Naive B cell (primary cell): ENCODE data around the gene RIPPLY1. TPM values are rescaled to one million over a fixed set of nuclear protein-coding genes. Genes with fewer than 3 reads are reported as not detected.

Experiments used
- ATAC-seq, 2 donors: fragments of 150-1000 bp; cut with Tn5 transposase; 2 replicates each; pipeline ENCODE4 v1.10.0; 2021; ENCODE audit warnings: low read depth in 2 of 2, mild to moderate bottlenecking in 2 of 2, moderate library complexity in 2 of 2
- DNase-seq: peaks from one replicate; pipeline ENCODE4 v3.0.0; 2022
- H3K27ac Mint-ChIP-seq, 6 donors: one replicate each; pipeline ENCODE4 v1.8.0; 2020 to 2022; ENCODE audit warnings: mild to moderate bottlenecking in 6 of 6, mixed read lengths in 6 of 6, moderate library complexity in 5 of 6, inconsistent platforms in 2 of 6
- H3K27me3 Mint-ChIP-seq, 3 donors: one replicate each; pipeline ENCODE4 v1.8.0; 2021 to 2022; ENCODE audit warnings: mixed read lengths in 3 of 3, mild to moderate bottlenecking in 1 of 3
- H3K36me3 Mint-ChIP-seq, 2 donors: one replicate each; pipeline ENCODE4 v1.8.0; 2020 to 2022; ENCODE audit warnings: mixed read lengths in 2 of 2, inconsistent platforms in 1 of 2, mild to moderate bottlenecking in 1 of 2
- H3K4me1 Mint-ChIP-seq, 3 donors: one replicate each; pipeline ENCODE4 v1.8.0; 2020 to 2022; ENCODE audit warnings: mixed read lengths in 3 of 3, inconsistent platforms in 1 of 3, mild to moderate bottlenecking in 1 of 3, moderate library complexity in 1 of 3
- H3K4me3 Mint-ChIP-seq, 8 donors: one replicate each; pipeline ENCODE4 v1.8.0; 2020 to 2022; ENCODE audit warnings: mild to moderate bottlenecking in 8 of 8, mixed read lengths in 8 of 8, moderate library complexity in 8 of 8, inconsistent platforms in 2 of 8
- H3K9me3 Mint-ChIP-seq, 7 donors: one replicate each; pipeline ENCODE4 v1.8.0; 2020 to 2022; ENCODE audit warnings: mixed read lengths in 7 of 7, mild to moderate bottlenecking in 5 of 7, inconsistent platforms in 2 of 7, moderate library complexity in 1 of 7
- polyA plus RNA-seq, 6 donors: library from polyadenylated mRNA; unstranded; fragments of 300-500 nt; fragmentation: Illumina TruSeq; gene quantifications; one replicate each; pipeline ENCODE4 v1.2.3, GENCODE V29; 2021; ENCODE audit warnings: low read depth in 6 of 6

Gene RIPPLY1
- polyA plus RNA-seq, 6 donors from 2014 or later: not detected

DNA sequence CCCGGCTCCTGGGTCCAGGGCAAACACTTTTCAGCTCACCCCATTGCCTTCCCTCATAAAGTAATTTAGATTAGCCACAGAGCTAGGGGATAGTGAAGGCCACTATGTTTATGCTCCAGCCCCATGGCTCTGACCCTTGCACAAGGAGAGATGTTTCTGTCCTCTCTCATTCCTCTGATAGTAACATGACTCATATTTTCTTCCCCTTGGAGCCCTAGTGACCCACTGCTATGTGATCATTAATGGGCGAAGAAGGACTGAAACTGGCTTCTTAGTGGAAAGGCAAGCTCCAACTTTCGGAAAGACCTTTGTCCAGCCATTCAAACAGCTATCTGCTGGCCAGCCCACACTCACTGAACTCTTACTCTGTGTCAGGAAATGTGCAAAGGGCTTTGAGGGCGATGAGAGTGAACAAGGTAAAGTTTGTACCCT lies 29.4 kb upstream of the RIPPLY1 start:
- Mint-ChIP-seq H3K9me3 (peaks cover 0 to 2% (median 0%) of the 10 kb centered on the region in 7 donors), H3K36me3 (no peaks in the 10 kb centered on the region), H3K4me1 (no peaks in the 10 kb centered on the region), H3K27me3 (no peaks in the 10 kb centered on the region), H3K4me3 (no peak overlapping the region), H3K27ac (no peak overlapping the region)
- DNase-seq (no peak), ATAC-seq (no peak)

- Mint-ChIP-seq H3K4me1 (no peaks in the 10 kb centered on the region), H3K36me3 (no peaks in the 10 kb centered on the region), H3K4me3 (no peak overlapping the region), H3K27ac (no peak overlapping the region), H3K9me3 (peaks cover 0 to 2% (median 0%) of the 10 kb centered on the region in 7 donors), H3K27me3 (no peaks in the 10 kb centered on the region)
- ATAC-seq (no peak), DNase-seq (no peak)
These were observed 28.8 kb upstream of the RIPPLY1 start for GRCh38 chrX:106931831-106932491.

DNA sequence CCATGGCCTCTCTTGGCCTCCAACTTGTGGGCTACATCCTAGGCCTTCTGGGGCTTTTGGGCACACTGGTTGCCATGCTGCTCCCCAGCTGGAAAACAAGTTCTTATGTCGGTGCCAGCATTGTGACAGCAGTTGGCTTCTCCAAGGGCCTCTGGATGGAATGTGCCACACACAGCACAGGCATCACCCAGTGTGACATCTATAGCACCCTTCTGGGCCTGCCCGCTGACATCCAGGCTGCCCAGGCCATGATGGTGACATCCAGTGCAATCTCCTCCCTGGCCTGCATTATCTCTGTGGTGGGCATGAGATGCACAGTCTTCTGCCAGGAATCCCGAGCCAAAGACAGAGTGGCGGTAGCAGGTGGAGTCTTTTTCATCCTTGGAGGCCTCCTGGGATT lies 25.1 kb upstream of the RIPPLY1 start:
- Mint-ChIP-seq H3K4me3 (no peak overlapping the region), H3K4me1 (no peaks in the 10 kb centered on the region), H3K9me3 (peaks cover 0 to 2% (median 0%) of the 10 kb centered on the region in 7 donors), H3K27me3 (no peaks in the 10 kb centered on the region), H3K36me3 (no peaks in the 10 kb centered on the region), H3K27ac (no peak overlapping the region)
- ATAC-seq (no peak), DNase-seq (no peak)

- Mint-ChIP-seq H3K27ac (no peak overlapping the region), H3K27me3 (no peaks in the 10 kb centered on the region), H3K36me3 (no peaks in the 10 kb centered on the region), H3K4me3 (no peak overlapping the region), H3K9me3 (peaks cover 0 to 2% (median 0%) of the 10 kb centered on the region in 7 donors), H3K4me1 (no peaks in the 10 kb centered on the region)
- ATAC-seq: no peak
- DNase-seq: no peak
These were observed 24.6 kb upstream of the RIPPLY1 start for GRCh38 chrX:106927700-106928099.

DNA sequence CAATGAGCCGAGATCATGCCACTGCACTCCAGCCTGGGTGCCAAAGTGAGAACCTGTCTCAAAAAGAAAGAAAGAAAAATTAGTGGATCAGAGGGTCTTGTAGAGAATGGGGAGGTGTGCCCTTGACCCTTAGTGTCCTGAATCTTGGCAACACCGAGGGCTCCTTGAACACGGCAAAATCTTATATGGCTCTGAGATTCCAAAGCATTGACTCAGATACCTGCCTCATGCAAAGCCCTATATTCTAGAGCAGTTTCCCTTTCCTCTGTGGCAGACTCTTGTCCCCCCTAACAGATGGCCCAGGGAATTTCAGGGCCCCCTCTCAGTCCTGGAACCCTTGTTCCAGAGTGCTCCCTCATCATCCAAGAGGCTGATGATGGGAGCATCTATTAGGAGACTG lies 23.9 kb upstream of the RIPPLY1 start:
- ATAC-seq (no peak), DNase-seq (no peak)
- H3K27ac Mint-ChIP-seq: no peak overlapping the region
- no peak overlapping the region for H3K4me3 Mint-ChIP-seq
- no peaks in the 10 kb centered on the region for H3K27me3 Mint-ChIP-seq
- H3K4me1 Mint-ChIP-seq: no peaks in the 10 kb centered on the region
- no peaks in the 10 kb centered on the region for H3K36me3 Mint-ChIP-seq
- H3K9me3 Mint-ChIP-seq: peaks cover 0 to 2% (median 0%) of the 10 kb centered on the region in 7 donors

- H3K27me3 Mint-ChIP-seq: peaks cover 3 to 17% (median 15%) of the 10 kb centered on the region in 3 donors
- ATAC-seq: no peak
- no peak for DNase-seq
- H3K27ac Mint-ChIP-seq: no peak overlapping the region
- H3K4me1 Mint-ChIP-seq: no peaks in the 10 kb centered on the region
- H3K4me3 Mint-ChIP-seq: no peak overlapping the region
- H3K36me3 Mint-ChIP-seq: no peaks in the 10 kb centered on the region
- peaks cover 0 to 1% (median 0%) of the 10 kb centered on the region in 7 donors for H3K9me3 Mint-ChIP-seq
These were observed 18.5 kb upstream of the RIPPLY1 start for GRCh38 chrX:106921637-106922036.

- Mint-ChIP-seq H3K9me3 (peaks cover 0 to 3% (median 0%) of the 10 kb centered on the region in 7 donors), H3K4me1 (no peaks in the 10 kb centered on the region), H3K27ac (no peak within 1 kb of the TSS), H3K27me3 (peaks cover 7 to 33% (median 29%) of the 10 kb centered on the region in 3 donors), H3K36me3 (no peaks in the 10 kb centered on the region), H3K4me3 (no peak within 1 kb of the TSS)
- no peak for ATAC-seq
- DNase-seq: no peak
These were observed 16.9 kb upstream of the RIPPLY1 start, which contains the start of gene CLDN2 for GRCh38 chrX:106919932-106920452. Gene CLDN2, plus strand, starts transcription at chrX:106920402. Its CDS starts 7,827 bp downstream, at chrX:106928229.

DNA sequence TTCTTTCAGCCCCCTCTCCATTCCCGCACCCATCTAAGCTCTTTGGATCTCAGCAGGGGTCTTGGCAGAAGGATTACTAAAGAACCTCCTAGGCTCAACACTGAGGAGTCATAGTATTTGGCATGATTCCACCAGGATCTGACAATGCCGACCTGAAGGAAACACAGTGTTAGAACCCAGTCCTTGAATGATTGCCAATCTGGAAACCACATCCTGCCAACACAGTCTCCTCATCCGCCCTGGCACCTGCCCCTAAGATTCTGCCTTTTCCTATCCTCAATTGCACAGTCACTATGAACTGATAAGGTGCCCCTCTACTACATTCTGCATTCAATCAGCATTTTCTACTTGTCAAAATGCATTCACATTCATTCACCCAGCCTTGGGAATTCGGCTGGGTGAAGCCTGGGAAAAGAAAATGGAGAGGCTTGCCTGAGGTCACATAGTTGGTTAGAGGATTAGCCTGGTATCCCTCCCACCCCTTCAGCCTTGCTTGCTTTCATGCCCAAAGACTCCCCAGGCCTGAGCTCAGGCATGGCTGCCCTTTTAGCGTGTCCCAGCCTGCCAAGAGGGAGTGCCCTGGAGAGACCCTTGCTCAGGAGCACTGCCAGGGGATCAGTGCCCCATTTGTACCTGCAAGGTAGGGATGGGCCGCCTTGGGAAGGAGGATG lies 14.8 kb upstream of the RIPPLY1 start:
- H3K27me3 Mint-ChIP-seq: peaks cover 7 to 35% (median 29%) of the 10 kb centered on the region in 3 donors
- no peak overlapping the region for H3K4me3 Mint-ChIP-seq
- H3K36me3 Mint-ChIP-seq: no peaks in the 10 kb centered on the region

DNA sequence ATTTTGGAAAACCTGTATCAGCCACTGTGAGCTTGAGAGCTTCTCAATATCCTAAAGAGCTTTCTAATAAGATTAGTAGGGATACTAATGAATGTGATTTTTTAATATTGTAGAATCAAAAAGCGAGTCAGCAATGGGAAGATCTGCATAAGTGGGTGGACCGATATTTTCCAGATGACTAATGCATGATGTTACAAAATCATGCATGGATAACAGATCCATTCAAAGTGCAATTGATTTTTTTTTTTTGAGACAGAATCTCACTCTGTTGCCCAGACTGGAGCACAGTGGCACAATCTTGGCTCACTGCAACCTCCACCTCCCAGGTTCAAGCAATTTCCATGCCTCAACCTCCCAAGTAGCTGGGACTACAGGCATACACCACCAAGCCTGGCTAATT lies 9.7 kb upstream of the RIPPLY1 start:
- H3K9me3 Mint-ChIP-seq: peaks cover 0 to 3% (median 0%) of the 10 kb centered on the region in 7 donors
- H3K27ac Mint-ChIP-seq: no peak overlapping the region
- no peaks in the 10 kb centered on the region for H3K4me1 Mint-ChIP-seq
- no peak overlapping the region for H3K4me3 Mint-ChIP-seq
- H3K27me3 Mint-ChIP-seq: peaks cover 12 to 30% (median 30%) of the 10 kb centered on the region in 3 donors
- DNase-seq: no peak
- H3K36me3 Mint-ChIP-seq: no peaks in the 10 kb centered on the region
- no peak for ATAC-seq

More for the DNA sequence above, 14.8 kb upstream of the RIPPLY1 start:
- H3K9me3 Mint-ChIP-seq: peaks cover 0 to 3% (median 0%) of the 10 kb centered on the region in 7 donors
- ATAC-seq (no peak), DNase-seq (no peak)
- H3K4me1 Mint-ChIP-seq: no peaks in the 10 kb centered on the region
- H3K27ac Mint-ChIP-seq: no peak overlapping the region

DNA sequence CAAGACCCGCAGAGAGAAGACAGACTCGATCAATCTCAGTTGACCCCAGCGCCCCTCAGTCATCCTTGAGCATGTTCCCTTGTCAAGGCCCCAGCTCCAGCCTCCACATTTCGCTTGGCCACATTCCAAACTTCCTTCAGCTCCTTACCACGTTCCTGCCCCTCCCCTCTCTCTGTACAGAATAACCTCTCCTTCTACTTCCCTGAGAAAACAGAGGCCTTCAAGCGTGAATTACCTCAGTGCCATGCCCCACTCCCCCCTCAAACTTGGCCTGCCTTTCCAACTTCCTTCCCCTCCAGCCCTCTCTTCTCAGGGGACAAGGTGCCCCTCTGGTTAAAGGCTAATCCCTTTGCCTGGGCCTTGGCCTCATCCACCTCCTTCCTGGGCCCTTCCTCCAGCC lies 3.2 kb upstream of the RIPPLY1 start:
- H3K9me3 Mint-ChIP-seq: peaks cover 0 to 2% (median 0%) of the 10 kb centered on the region in 7 donors
- ATAC-seq (no peak), DNase-seq (no peak)
- H3K36me3 Mint-ChIP-seq: no peaks in the 10 kb centered on the region
- peaks cover 0 to 5% (median 4%) of the 10 kb centered on the region in 3 donors for H3K27me3 Mint-ChIP-seq
- H3K4me3 Mint-ChIP-seq: no peak overlapping the region
- H3K4me1 Mint-ChIP-seq: no peaks in the 10 kb centered on the region
- H3K27ac Mint-ChIP-seq: no peak overlapping the region

GRCh38 chrX:106905064-106905708 lies 2.0 kb upstream of the RIPPLY1 start:
- H3K4me1 Mint-ChIP-seq: no peaks in the 10 kb centered on the region
- DNase-seq (no peak), ATAC-seq (no peak)
- H3K4me3 Mint-ChIP-seq: no peak overlapping the region
- H3K27me3 Mint-ChIP-seq: peaks cover 0 to 5% (median 4%) of the 10 kb centered on the region in 3 donors
- no peaks in the 10 kb centered on the region for H3K36me3 Mint-ChIP-seq
- peaks cover 0 to 2% (median 0%) of the 10 kb centered on the region in 7 donors for H3K9me3 Mint-ChIP-seq
- H3K27ac Mint-ChIP-seq: peak overlapping the region in 1 of 6 donors; percentile 26

DNA sequence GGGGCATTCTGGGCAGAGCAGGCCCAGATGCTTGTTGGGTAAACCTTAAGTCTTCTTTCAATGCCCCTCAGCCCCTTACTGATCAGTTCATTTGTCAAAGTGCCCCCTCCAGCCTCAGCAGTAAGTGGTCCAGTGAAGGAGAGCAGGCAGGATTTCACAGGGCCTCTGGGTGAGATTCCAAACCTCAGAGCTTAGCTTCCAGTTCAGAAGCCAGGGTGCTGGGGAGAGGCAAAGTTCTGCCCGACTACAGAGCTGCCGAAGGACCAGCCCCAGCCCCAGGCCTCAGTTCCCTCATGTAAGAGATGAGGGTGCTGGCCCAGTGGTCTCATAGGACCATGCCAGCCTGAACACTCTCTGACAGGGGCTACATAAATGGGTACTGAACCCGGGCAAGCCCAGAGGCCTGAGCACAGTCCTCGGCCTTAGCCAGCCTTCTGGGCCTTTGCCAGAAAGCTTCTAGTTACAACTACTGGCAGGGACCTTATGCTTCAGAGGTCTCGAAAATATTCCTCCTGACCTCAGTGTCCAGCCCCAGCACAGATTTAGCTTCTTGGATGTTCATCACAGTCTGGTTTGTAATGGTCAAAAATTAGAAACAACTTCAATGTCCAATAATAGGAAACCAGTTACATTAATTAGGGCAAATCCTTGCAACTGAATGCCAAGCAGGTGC lies 851 bp upstream of the RIPPLY1 start:
- Mint-ChIP-seq H3K4me3 (no peak overlapping the region), H3K27me3 (peaks cover 0 to 4% (median 4%) of the 10 kb centered on the region in 3 donors), H3K9me3 (peaks cover 0 to 2% (median 0%) of the 10 kb centered on the region in 7 donors), H3K27ac (no peak overlapping the region), H3K4me1 (no peaks in the 10 kb centered on the region), H3K36me3 (no peaks in the 10 kb centered on the region)
- ATAC-seq (no peak), DNase-seq (no peak)

DNA sequence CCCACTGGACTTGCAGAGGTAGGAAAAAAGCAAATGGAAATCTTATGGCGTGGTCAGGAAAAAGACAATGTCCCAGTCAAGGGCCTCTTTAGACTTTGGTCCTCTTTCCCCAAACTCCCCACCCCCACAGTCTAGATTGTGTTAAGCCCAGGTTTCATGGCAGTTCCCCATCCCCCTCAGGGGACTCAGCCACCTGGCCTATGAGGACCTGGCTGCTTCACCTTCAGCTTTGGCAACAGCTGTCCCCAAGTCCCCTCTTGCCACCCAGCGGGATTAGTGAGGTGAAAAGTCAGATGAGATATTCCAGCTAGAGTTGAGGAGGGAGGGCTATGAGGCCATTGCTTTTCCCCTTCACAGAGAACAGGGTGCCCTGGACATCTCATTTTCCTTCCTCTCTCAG lies 457 bp downstream of the RIPPLY1 start:
- Mint-ChIP-seq H3K9me3 (peaks cover 0 to 2% (median 0%) of the 10 kb centered on the region in 7 donors), H3K27me3 (no peaks in the 10 kb centered on the region), H3K27ac (peak overlapping the region in 2 of 6 donors; percentile 10 to 90), H3K36me3 (no peaks in the 10 kb centered on the region), H3K4me3 (no peak overlapping the region), H3K4me1 (no peaks in the 10 kb centered on the region)
- ATAC-seq (no peak), DNase-seq (no peak)
